HepG2 (cell line): Measurements from ENCODE around the gene PSMB10. TPM values are rescaled to one million over a fixed set of nuclear protein-coding genes. Genes with fewer than 3 reads are reported as not detected.

Experiments used
- ATAC-seq: fragments of 200-7000 bp; cut with Tn5 transposase; 3 replicates; pipeline ENCODE4 v1.9.1; 2020; ENCODE audit warnings: mild to moderate bottlenecking, moderate library complexity
- BruUV-seq: library from RNA; stranded (reverse); fragments of 400-500 nt; replicated peaks from 2 replicates; lab custom pipeline; 2021; lab: Mats Ljungman, UMichigan
- CTCF ChIA-PET: fragments of 300-600 bp; formaldehyde crosslinking; extraction: SDS; loops from one replicate; lab custom pipeline; 2021; ENCODE audit warnings: low total read pairs, inconsistent platforms, low intra/inter-chr PET ratio; lab: Yijun Ruan, JAX
- POLR2A ChIA-PET: fragments of 350-600 bp; sonication (Branson Sonifier 250); formaldehyde crosslinking; loops from one replicate; lab custom pipeline; 2020; ENCODE audit warnings: antibody characterized with exemption, inconsistent platforms; lab: Yijun Ruan, JAX
- DNase-seq: peaks from one replicate; pipeline ENCODE4 v3.0.0-alpha.2; 2015; ENCODE audit warnings: low spot score
- FAIRE-seq: peaks from 3 replicates; lab custom pipeline; 2011; peaks lifted over from hg19 to GRCh38; lab: Jason Lieb, UNC
- H2AFZ ChIP-seq: one replicate; pipeline ENCODE4 v1.6.1; 2011; ENCODE audit warnings: low read length, inconsistent platforms
- H3K27ac ChIP-seq: fragments of 300-600 bp; 3 replicates; pipeline ENCODE4 v1.8.0; 2011; ENCODE audit warnings: mixed run types, mild to moderate bottlenecking, mixed read lengths, low read length, inconsistent platforms; ENCODE audit not compliant: insufficient read depth; ENCODE audit errors: extremely low read length
- H3K27me3 ChIP-seq, 2 experiments: fragments of 200-600 bp in 1 of 2; 2 replicates in 1 of 2; 3 replicates in 1 of 2; pipeline versions ENCODE4 v1.6.0 to v1.8.0; 2011; ENCODE audit warnings: low read length in 2 of 2, mild to moderate bottlenecking in 2 of 2, moderate library complexity in 2 of 2, inconsistent platforms in 1 of 2; ENCODE audit not compliant: insufficient read depth in 2 of 2, control insufficient read depth in 1 of 2
- H3K36me3 ChIP-seq, 2 experiments: fragments of 200-600 bp in 1 of 2; replicated peaks in 1 of 2; 2 replicates in 1 of 2; 3 replicates in 1 of 2; pipeline versions ENCODE4 v1.5.1 to v1.8.0; 2011; ENCODE audit warnings: low read length in 2 of 2, inconsistent platforms in 1 of 2; ENCODE audit not compliant: insufficient read depth in 2 of 2, control insufficient read depth in 1 of 2
- H3K4me1 ChIP-seq: 2 replicates; pipeline ENCODE4 v1.5.1; 2012; ENCODE audit warnings: low read length, inconsistent platforms; ENCODE audit not compliant: insufficient read depth
- H3K4me2 ChIP-seq: 2 replicates; pipeline ENCODE4 v1.6.0; 2011; ENCODE audit warnings: low read depth, low read length, inconsistent platforms
- H3K4me3 ChIP-seq, 3 experiments: fragments of 200-600 bp in 1 of 3; sonication (generic), shearing (Covaris generic) in 1 of 3; replicated peaks in 1 of 3; 2 replicates each; pipeline ENCODE4 v1.5.1; 2011 to 2016; ENCODE audit warnings: low read length in 3 of 3, inconsistent platforms in 2 of 3, low read depth in 2 of 3, mild to moderate bottlenecking in 2 of 3, control low read depth in 1 of 3, mixed read lengths in 1 of 3; ENCODE audit not compliant: insufficient read depth in 1 of 3
- H3K79me2 ChIP-seq: one replicate; pipeline ENCODE4 v1.6.1; 2011; ENCODE audit warnings: low read length, inconsistent platforms; ENCODE audit not compliant: insufficient read depth
- H3K9ac ChIP-seq: 2 replicates; pipeline ENCODE4 v1.6.0; 2011; ENCODE audit warnings: mild to moderate bottlenecking, low read depth, low read length, inconsistent platforms; ENCODE audit not compliant: insufficient read depth
- H3K9me3 ChIP-seq: 2 replicates; pipeline ENCODE4 v1.5.1; 2012; ENCODE audit warnings: mild to moderate bottlenecking, low read length
- H4K20me1 ChIP-seq: 2 replicates; pipeline ENCODE4 v1.6.0; 2011; ENCODE audit warnings: inconsistent platforms, mild to moderate bottlenecking, low read length, moderate library complexity; ENCODE audit not compliant: insufficient read depth
- BCLAF1 ChIP-seq: fragments of 450-650 bp; IDR thresholded peaks from 2 replicates; pipeline ENCODE4 v1.6.1; 2017; ENCODE audit warnings: mild to moderate bottlenecking
- CBX5 ChIP-seq: sonication (generic); formaldehyde crosslinking; IDR thresholded peaks from 2 replicates; pipeline ENCODE4 v1.4.0; 2020; ENCODE audit warnings: missing genetic modification reagents, borderline replicate concordance
- DPF2 ChIP-seq: sonication (generic); formaldehyde crosslinking; IDR thresholded peaks from 2 replicates; pipeline ENCODE4 v1.4.0; 2020; ENCODE audit warnings: mild to moderate bottlenecking, low read depth, missing genetic modification reagents, borderline replicate concordance
- SAFB2 ChIP-seq: sonication (generic); formaldehyde crosslinking; IDR thresholded peaks from 2 replicates; pipeline ENCODE4 v1.5.1; 2020; ENCODE audit warnings: missing genetic modification reagents, low read depth, mild to moderate bottlenecking, borderline replicate concordance
- U2AF1 ChIP-seq: fragments of 200-400 bp; formaldehyde crosslinking; optimal IDR thresholded peaks from 2 replicates; pipeline ENCODE3; 2017; ENCODE audit warnings: mild to moderate bottlenecking, low read depth, low read length
- USF2 ChIP-seq, 2 experiments: sonication (generic) in 1 of 2; formaldehyde crosslinking in 1 of 2; IDR thresholded peaks; 2 replicates each; pipeline versions ENCODE4 v1.5.1 to v1.6.1; 2011 to 2020; ENCODE audit warnings: borderline replicate concordance in 1 of 2, low read depth in 1 of 2, low read length in 1 of 2, mild to moderate bottlenecking in 1 of 2, missing genetic modification reagents in 1 of 2, moderate library complexity in 1 of 2
- ZNF576 ChIP-seq: sonication (generic); formaldehyde crosslinking; IDR thresholded peaks from 2 replicates; pipeline ENCODE4 v1.4.0; 2020; ENCODE audit warnings: mild to moderate bottlenecking, missing genetic modification reagents
- ZNF629 ChIP-seq: sonication (generic); formaldehyde crosslinking; conservative IDR thresholded peaks from 2 replicates; pipeline ENCODE4 v1.5.0; 2020; ENCODE audit warnings: missing genetic modification reagents
- WGBS: methylation state at CpG from one replicate; pipeline ENCODE4 v1.1.6; 2017; ENCODE audit warnings: low lambda C conversion rate; 5-methylcytosine and 5-hydroxymethylcytosine counted together
- in situ Hi-C: cut with HindIII; loops from 2 replicates; pipeline ENCODE4 v1.10.0; 2017; ENCODE audit warnings: low pct_unique_long_range_greater_than_20kb; ENCODE audit not compliant: extremely low pct_ligation_motif_present
- intact Hi-C: fragments of 100-400 bp; cut with micrococcal nuclease; formaldehyde crosslinking; loops from one replicate; pipeline ENCODE4 v1.10.0; 2022; ENCODE audit not compliant: unreplicated experiment
- polyA plus RNA-seq, 8 experiments: library from polyadenylated mRNA; depleted of rRNA in 3 of 8; stranded (reverse) in 7 of 8; unstranded in 1 of 8; fragments of >200 nt; fragmentation: Illumina TruSeq in 4 of 8; extraction: Trizol in 4 of 8; gene quantifications; 2 replicates each; pipeline versions ENCODE4 v1.2.1 to v1.2.3, GENCODE V29; 2011 to 2016; ENCODE audit warnings: low read depth in 4 of 8, missing spikeins in 1 of 8, mixed read lengths in 1 of 8; ENCODE audit not compliant: insufficient read depth in 1 of 8
- total RNA-seq, 5 experiments: library from RNA; depleted of rRNA; stranded (reverse); fragments of >200 nt; fragmentation: Illumina TruSeq; extraction: Trizol; gene quantifications; 2 replicates each; pipeline ENCODE4 v1.2.3, GENCODE V29; 2016; ENCODE audit warnings: low read depth in 1 of 5
- TF ChIP-seq, protein P1 (sequence below): IDR thresholded peaks from 2 replicates; pipeline ENCODE4 v1.4.0; 2020; ENCODE audit warnings: mild to moderate bottlenecking, missing genetic modification reagents
- TF ChIP-seq, protein P2 (sequence below): IDR thresholded peaks from 2 replicates; pipeline ENCODE4 v1.6.1; 2016; ENCODE audit warnings: missing compliant biosample characterization, missing genetic modification reagents, borderline replicate concordance

Gene PSMB10
- total and polyA plus RNA-seq, 2 of the 13 experiments (the other 11 are each of a cell fraction or from before 2014, with no cell fraction given) = 12.7 to 65.9 TPM

GRCh38 chr16:67928561-67929364 is 7.9 kb downstream of the PSMB10 start:
- Histone ChIP-seq H3K79me2 (no peaks in the 10 kb centered on the region), H3K4me1 (peaks cover 3% of the 10 kb centered on the region), H3K9ac (no peak overlapping the region), H2AFZ (no peak overlapping the region), H3K27me3 (no peaks in the 10 kb centered on the region), H3K4me2 (no peak overlapping the region), H3K27ac (no peak overlapping the region), H3K4me3 (no peak overlapping the region), H3K9me3 (no peaks in the 10 kb centered on the region), H4K20me1 (no peaks in the 10 kb centered on the region; the same call in 1 of the 2 replicates), H3K36me3 (peaks cover 19 to 29% of the 10 kb centered on the region in 2 experiments)
- FAIRE-seq (peak; percentile 64), DNase-seq (peak; percentile 69), ATAC-seq (peak; percentile 71)
- 49% methylated on average over 15 of the region's 16 CpGs for WGBS
- in situ Hi-C loops (loop anchor here (5.0 kb wide), 2 partner anchors 41 to 111 kb away; no protein-coding TSS in a partner anchor), intact Hi-C loops (loop anchor here (1.0 to 5.0 kb wide), 4 partner anchors 36 to 256 kb away; partner anchors contain the start of gene PSKH1)
- ChIA-PET CTCF (interaction anchor here (1.4 to 5.5 kb wide), 7 partner anchors 13 to 256 kb away, joined by 3 to 63 read pairs (median 5); partner anchors contain the start of genes NRN1L, PSKH1 and THAP11), POLR2A (interaction anchor here (0.7 to 1.7 kb wide), 3 partner anchors 9 to 37 kb away, joined by 3 to 5 read pairs (median 4); partner anchors contain the start of gene LCAT)
- BruUV-seq = TSS peak; percentile 10
- TF ChIP-seq, protein P1, sequence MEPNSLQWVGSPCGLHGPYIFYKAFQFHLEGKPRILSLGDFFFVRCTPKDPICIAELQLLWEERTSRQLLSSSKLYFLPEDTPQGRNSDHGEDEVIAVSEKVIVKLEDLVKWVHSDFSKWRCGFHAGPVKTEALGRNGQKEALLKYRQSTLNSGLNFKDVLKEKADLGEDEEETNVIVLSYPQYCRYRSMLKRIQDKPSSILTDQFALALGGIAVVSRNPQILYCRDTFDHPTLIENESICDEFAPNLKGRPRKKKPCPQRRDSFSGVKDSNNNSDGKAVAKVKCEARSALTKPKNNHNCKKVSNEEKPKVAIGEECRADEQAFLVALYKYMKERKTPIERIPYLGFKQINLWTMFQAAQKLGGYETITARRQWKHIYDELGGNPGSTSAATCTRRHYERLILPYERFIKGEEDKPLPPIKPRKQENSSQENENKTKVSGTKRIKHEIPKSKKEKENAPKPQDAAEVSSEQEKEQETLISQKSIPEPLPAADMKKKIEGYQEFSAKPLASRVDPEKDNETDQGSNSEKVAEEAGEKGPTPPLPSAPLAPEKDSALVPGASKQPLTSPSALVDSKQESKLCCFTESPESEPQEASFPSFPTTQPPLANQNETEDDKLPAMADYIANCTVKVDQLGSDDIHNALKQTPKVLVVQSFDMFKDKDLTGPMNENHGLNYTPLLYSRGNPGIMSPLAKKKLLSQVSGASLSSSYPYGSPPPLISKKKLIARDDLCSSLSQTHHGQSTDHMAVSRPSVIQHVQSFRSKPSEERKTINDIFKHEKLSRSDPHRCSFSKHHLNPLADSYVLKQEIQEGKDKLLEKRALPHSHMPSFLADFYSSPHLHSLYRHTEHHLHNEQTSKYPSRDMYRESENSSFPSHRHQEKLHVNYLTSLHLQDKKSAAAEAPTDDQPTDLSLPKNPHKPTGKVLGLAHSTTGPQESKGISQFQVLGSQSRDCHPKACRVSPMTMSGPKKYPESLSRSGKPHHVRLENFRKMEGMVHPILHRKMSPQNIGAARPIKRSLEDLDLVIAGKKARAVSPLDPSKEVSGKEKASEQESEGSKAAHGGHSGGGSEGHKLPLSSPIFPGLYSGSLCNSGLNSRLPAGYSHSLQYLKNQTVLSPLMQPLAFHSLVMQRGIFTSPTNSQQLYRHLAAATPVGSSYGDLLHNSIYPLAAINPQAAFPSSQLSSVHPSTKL (CRISPR knock-in tag) = no peak
- TF ChIP-seq USF2 (IDR thresholded peaks at IDR 0.05; ENCODE audit: low read depth, low read length) = no peak
- no peak for TF ChIP-seq USF2 (CRISPR knock-in tag; IDR thresholded peaks at IDR 0.05; ENCODE audit: borderline replicate concordance)
- peak; percentile 55; the same call in 1 of the 2 replicates for TF ChIP-seq CBX5 (CRISPR knock-in tag)
- no peak for TF ChIP-seq ZNF629 (CRISPR knock-in tag)
- 0 out of 2 replicates have a peak, but pooled peaks have one; percentile 50 for TF ChIP-seq ZNF576 (CRISPR knock-in tag)
- TF ChIP-seq SAFB2 (CRISPR knock-in tag) = no peak
- TF ChIP-seq, protein P2, sequence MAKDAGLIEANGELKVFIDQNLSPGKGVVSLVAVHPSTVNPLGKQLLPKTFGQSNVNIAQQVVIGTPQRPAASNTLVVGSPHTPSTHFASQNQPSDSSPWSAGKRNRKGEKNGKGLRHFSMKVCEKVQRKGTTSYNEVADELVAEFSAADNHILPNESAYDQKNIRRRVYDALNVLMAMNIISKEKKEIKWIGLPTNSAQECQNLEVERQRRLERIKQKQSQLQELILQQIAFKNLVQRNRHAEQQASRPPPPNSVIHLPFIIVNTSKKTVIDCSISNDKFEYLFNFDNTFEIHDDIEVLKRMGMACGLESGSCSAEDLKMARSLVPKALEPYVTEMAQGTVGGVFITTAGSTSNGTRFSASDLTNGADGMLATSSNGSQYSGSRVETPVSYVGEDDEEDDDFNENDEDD (CRISPR knock-in tag) = no peak
- no peak for TF ChIP-seq BCLAF1
- no peak for TF ChIP-seq DPF2
- TF ChIP-seq U2AF1 = no peak
